Measurements from ENCODE around the gene IPO13.

The IPO13 gene

DNA sequence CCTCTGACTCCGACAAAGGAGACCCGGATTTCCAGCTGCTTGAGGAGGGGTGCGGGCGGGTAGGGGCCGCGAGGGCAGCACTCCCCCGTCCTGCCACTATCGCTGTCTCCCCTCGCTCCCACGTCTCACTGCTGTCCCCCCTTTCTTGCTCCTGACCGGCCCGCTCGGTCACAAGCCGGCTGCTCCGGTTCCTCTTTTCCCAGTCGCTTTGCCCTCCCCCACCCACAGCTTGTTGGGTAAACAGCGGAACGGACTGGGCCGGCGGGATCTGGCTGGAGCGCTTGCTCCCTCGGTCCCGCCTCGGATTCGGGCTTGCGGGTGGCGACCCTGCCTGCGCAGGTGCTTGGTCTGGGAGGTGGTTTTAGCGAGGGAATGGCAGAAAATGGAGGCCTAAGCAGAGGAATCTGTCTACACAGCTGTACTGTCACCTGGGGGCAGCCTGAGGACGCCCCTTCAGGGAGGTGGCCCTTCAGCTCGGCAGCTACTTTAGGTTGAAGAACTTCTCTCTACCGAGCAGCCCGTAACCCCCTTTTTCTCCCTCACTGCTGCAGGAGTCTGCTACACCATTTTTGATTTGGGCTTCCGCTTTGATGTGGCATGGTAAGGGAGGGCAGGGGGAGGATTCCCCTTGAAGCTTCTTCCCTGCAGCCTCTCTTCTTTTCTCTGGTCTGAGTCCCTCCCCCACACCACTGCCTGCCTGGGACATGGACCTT, 28.7 kb downstream of the IPO13 start:
- no peak for DNase-seq

- no peak for DNase-seq
These were observed 29.3 kb downstream of the IPO13 start for GRCh38 chr1:43976045-43976444.

- no peak for DNase-seq
These were observed 30.1 kb downstream of the IPO13 start for GRCh38 chr1:43976890-43977289.

DNA sequence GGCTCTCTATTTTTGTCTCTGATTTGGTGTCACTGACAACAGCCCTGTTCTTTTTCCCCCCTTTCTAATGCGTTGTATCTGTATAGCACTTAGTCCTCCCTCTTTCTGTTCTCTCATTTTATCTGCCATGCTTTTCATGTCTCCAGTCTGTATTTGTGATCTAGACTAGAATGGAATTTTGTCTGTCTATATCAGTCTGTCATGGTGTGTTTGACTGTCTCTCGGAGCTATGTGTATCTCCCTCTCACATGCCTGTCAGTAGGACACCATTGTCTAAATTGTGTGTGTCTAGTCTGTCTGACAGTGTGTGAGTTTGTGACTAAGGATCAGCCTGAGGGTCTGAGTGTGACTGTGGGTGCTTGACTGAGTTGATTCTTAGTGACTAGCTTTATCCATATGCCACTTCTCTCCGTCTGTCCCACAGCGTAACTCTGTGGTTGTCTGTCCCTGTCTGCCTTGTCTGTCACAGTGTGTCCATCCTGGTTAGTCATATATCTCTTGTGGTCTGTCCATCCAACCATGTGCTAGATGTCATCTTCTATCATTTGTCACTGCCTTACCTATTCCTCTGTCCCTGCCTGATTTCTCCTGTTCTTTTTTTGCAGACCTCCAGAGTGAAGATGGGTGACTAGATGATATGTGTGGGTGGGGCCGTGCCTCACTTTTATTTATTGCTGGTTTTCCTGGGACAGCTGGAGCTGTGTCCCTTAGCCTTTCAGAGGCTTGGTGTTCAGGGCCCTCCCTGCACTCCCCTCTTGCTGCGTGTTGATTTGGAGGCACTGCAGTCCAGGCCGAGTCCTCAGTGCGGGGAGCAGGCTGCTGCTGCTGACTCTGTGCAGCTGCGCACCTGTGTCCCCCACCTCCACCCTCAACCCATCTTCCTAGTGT, 30.9 kb downstream of the IPO13 start:
- DNase-seq: no peak

- no peak for DNase-seq
These were observed 31.5 kb downstream of the IPO13 start for GRCh38 chr1:43978264-43978550.

- DNase-seq: peak; percentile 60
These were observed 32.0 kb downstream of the IPO13 start, which contains the start of gene B4GALT2 for GRCh38 chr1:43978551-43979260. Gene B4GALT2, plus strand, starts transcription at chr1:43979210. Its CDS starts 1,951 bp downstream, at chr1:43981161.

DNA sequence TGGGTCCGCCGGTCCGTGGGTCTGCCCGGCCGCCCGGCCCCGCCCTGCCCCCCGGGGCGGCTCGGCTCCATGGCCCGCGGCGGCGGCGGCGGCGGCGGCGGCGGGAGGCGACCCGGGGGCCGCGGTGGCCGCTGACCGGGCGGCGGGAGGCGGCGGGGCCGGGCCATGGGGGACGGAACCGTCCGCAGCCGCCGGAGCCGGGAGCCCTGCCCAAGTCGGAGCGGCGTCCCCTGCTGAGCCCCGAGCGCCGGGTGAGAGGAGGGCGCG, 32.4 kb downstream of the IPO13 start:
- DNase-seq: no peak

- peak; percentile 74 for DNase-seq
These were observed 32.9 kb downstream of the IPO13 start for GRCh38 chr1:43979528-43980254.

- DNase-seq: peak; percentile 60
These were observed 33.7 kb downstream of the IPO13 start for GRCh38 chr1:43980255-43981134.

DNA sequence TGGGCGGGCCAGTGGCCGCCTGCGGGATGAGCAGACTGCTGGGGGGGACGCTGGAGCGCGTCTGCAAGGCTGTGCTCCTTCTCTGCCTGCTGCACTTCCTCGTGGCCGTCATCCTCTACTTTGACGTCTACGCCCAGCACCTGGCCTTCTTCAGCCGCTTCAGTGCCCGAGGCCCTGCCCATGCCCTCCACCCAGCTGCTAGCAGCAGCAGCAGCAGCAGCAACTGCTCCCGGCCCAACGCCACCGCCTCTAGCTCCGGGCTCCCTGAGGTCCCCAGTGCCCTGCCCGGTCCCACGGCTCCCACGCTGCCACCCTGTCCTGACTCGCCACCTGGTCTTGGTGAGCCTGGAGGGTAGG, 34.4 kb downstream of the IPO13 start:
- DNase-seq: no peak

DNA sequence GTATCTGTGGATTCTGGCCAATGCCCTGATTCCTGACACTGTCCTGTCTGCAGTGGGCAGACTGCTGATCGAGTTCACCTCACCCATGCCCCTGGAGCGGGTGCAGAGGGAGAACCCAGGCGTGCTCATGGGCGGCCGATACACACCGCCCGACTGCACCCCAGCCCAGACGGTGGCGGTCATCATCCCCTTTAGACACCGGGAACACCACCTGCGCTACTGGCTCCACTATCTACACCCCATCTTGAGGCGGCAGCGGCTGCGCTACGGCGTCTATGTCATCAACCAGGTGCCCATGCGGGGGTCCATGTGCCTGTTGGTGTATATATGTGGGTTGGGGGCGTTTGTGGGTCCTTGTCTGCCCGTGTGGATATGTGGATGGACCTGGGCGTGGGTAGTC, 34.9 kb downstream of the IPO13 start:
- DNase-seq: no peak

DNA sequence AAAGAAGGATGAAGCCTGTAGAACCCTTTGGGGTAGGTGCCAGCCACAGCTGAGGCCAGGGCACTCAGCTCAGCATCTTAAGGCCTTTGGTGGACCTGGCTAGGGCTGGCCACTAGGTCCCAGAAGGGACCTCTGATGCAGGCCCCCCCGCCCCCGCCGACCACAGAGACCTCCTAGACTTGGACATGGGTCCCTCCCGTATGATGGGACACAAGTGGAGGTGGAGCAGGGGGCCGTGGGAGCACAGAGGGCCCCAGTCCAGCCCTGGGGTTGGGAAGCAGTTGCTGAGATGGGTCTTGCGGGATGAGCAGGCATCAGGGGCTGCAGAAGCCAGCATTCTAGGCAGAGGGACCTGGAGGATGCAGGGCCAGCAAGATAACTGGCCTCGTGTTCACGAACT, 35.5 kb downstream of the IPO13 start:
- no peak for DNase-seq

DNA sequence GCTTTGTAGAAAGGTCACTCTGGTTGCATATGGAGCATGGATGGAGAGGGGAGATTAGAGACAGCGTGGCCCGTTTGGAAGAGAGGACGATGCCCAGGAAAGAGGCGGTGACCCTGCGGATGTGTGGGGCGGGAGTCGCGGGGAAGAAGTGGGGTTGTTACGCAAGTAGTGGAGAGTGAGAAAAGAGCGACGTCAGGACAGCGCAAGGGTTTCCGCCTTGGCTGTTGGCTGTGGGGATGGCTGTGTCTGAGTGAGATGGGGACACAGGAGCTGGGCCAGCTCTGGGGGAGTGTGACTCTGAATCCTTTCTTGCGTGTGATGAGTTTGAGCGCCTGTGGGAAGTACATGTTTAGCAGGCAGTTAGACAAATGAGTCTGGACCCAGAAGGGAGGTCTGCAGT, 36.1 kb downstream of the IPO13 start:
- no peak for DNase-seq

- no peak for DNase-seq
These were observed 36.6 kb downstream of the IPO13 start for GRCh38 chr1:43983253-43983899.

DNA sequence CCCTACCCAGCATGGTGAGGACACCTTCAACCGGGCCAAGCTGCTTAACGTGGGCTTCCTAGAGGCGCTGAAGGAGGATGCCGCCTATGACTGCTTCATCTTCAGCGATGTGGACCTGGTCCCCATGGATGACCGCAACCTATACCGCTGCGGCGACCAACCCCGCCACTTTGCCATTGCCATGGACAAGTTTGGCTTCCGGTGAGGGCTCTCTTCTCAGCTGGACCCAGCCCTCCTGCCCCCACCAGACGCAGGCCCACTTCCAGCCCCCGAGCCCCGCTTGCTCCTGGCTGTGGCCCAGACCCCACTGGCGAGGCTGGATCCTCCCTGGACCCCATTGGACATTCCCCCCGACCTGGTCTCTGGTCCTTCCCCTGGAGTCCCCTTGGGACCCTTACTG, 38.1 kb downstream of the IPO13 start:
- no peak for DNase-seq

DNA sequence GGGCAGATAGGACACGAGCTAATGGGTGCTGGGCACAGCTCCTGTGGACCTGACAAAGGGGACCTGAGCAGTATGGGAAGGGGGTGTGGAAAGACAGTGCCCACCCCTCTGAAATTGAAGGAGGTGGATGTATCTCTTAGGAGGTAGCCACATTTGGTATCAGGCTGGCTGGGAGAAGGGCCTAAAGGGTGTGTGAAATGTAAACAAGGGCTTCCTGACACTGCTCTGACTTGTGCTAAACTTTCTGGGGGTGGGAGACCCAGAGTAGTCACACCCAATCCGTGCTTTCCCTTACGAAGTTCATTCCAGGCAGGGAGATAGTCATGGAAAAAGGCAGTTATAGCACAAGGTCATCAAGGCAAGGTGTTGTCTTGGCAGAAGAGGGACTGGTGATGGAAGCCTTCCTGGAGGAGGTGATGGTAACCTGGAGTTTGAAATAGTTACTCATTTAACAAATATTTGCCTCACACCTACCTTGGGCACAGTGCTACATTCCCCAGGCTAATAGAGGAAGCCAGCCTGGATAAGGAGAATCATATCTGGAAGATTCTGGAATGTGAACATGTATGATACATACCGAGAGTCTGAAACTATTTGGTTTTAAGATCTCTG, 39.3 kb downstream of the IPO13 start:
- DNase-seq: no peak

DNA sequence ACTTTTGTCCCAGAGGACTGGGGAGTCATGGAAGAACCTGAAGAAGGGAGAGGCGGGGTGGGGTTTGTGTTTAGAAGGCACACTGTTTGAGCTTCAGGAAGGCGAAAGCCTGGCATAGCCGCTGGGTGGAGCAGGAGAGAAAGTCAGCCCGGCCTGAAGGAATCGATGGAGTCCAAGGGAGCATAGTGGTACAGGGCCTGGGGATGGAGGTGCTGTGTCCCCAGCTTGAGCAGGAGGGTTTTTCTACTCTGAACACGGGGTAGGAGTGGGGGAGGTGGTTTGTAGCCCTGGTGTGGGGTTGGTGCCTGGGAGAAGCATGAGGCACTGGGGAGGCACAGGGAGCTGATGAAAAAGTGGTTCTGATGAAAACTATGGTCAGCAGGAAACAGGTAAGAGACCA, 40.0 kb downstream of the IPO13 start:
- no peak for DNase-seq

DNA sequence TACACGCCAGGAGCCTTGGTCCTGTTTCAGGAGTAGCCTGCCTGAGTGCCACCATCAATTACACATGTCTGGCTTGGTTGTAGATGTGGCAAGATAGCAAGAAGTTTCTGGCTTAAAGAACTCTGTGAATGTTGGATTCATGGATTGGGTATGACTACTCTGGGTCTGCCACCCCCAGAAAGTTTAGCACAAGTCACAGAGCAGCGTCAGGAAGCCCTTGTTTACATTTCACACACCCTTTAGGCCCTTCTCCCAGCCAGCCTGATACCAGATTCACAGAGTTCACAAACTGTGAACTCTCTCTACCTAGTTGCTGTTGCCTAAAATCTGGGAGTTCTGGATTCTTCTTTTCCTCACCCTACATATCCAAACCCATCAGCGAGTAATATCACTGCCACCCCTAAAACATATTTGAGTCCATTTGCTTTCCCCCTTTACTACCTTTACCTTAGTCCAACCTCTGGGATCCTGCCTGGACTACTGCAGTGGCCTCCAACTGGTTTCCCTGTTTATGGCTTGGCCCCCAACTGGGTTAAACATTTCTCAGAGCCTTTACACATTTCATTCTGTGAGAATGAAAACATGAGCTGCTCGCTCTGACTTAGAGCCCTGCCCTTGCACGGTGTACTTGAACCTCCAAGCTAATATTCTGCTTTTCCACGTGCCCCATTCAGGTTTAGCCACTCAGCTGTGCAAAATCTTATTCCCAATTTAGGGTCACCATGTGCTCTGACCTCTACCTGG, 40.6 kb downstream of the IPO13 start:
- no peak for DNase-seq

- DNase-seq: no peak
These were observed 43.8 kb downstream of the IPO13 start for GRCh38 chr1:43990271-43991199.

DNA sequence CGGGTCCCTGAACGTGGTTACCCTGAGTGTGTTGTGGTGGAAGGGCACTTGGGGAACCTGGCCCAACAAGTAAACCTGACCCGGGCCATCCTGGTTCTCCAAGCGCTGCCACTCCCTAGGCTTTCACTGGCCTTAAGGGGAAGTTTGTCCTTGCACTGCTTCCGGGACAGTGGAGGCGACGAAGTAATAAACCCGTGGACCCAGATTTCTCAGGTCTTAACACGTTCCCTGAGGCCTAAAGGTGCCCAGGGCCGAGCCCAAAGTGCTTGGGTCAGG, 44.4 kb downstream of the IPO13 start:
- no peak for DNase-seq
